ENCODE results near the gene MIP.
A peak's percentile ranks its signal among the peaks of the same experiment; 100 is the strongest.
"Not testable (repeated sequence)": the region's sequence is repeated elsewhere in the genome, so short reads cannot be mapped to it uniquely, and the experiment has no call there.

Gene MIP

DNA sequence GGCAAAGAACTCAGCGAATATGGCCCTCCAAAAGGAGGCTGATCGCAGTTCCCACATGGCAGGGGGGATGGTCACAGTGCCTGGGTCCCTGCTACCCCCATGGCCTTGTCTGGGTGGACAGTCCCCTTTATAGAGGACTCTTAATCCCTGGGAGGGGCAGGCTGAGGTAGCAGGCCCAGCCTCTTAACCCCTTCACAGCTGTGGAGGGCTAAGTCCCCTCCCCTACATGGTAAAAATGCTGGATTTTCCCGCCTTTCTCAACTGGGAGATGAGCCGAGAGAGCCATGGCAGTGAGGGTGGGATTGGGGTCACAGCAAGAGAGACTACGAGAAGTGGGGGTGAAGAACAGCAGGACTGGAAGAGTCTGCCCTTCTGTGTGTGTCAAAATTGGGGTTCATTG, at the start of gene MIP:
Gene MIP (minus strand): TSS at position 101 of the 400 bp plus-strand sequence. CDS start 44 bp downstream, at position 57.
- no peak for DNase-seq (ENCODE audit: low read depth)

DNA sequence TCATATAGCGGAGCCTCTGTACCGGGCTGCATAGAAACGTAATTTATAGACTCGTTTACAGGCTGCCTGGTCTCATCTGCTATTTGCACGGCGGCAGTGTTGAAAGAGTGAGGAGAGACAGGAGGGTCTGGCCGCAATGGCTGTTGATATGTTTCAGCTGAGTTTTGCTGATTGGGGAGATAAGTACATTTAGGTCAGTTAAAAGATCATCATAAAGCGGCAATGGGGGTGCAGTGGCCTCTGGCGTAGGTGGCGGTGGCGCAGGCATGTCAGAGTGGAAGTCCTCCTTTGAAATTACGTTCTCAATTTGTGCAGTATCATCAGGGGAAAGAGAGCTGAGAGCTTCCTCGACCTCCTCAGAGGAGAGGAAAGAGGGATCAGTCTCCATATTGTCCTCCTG, 45.4 kb upstream of the MIP start:
- not testable (repeated sequence) for DNase-seq (ENCODE audit: low read depth)

DNA sequence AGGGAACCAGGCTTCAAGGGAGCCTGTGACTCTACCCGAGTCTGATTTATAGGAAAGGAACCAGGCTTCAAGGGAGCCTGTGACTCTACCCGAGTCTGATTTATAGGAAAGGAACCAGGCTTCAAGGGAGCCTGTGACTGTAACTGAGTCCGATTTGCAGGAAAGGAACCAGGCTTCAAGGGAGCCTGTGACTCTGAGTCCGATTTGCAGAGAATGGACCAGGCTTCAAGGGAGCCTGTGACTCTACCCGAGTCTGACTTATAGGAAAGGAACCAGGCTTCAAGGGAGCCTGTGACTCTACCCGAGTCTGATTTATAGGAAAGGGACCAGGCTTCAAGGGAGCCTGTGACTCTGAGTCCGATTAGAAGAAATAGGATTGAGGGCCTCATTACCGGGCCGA, 45.0 kb upstream of the MIP start:
- DNase-seq (ENCODE audit: low read depth), result not testable (repeated sequence)

DNA sequence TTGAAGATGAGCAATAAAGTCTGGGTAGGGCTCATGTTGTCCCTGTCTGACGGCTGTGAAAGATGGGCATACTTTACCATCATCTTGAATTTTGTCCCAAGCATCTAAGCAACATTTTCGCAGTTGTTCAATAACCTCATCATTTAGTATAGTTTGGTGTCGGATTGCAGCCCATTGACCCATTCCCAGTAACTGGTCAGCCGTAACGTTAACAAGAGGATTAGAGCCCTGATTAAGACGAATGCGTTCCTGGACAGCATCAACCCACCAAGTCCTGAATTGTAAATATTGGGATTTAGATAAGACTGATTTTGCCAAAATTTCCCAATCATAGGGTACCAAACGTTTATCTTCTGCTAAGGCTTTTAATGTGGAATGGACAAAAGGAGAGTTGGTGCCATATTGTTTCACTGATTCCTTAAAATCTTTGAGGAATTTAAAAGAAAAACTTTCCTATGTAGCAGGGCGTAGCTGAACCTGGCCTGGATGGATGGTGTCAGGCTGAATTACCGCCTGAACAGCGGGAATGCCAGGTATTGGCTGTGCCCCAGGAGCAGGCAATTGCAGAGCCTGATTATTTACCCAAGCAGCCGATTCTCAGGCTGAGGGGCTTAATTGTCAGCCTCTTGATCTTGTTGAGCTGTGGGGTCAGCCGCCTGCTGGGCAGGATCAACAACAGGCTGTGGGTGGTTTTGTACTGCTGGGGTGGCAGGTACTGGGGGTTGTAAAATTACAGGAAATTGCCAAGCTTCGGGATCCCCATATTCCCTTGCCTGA, 43.9 kb upstream of the MIP start:
- DNase-seq (ENCODE audit: low read depth), result not testable (repeated sequence)

DNA sequence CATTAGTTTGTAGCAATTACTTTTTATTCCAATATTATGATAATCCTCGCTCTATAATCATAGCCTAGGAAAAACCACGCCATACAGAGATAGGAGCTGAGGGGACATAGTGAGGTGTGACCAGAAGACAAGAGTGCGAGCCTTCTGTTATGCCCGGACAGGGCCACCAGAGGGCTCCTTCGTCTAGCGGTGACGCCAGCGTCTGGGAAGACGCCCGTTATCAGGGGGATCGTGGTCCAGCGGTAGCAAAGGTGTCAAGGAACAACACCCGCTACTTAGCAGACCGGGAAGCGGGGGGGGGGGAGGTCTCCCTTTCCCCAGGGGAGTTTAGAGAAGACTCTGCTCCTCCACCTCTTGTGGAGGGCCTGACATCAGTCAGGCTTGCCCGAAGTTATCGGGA, 42.2 kb upstream of the MIP start:
- not testable (repeated sequence) for DNase-seq (ENCODE audit: low read depth)

DNA sequence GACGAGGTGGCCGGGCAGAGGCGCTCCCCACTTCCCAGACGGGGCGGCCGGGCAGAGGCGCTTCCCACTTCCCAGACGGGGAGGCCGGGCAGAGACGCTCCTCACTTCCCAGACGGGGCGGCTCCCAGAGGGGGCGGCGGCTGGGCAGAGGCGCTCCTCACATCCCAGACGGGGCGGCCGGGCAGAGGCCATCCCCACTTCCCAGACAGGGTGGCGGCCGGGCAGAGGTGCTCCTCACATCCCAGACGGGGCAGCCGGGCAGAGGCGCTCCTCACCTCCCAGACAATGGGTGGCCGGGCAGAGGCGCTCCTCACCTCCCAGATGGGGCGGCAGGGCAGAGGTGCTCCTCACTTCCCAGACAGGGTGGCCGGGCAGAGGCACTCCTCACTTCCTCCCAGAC, 40.0 kb upstream of the MIP start:
- DNase-seq (ENCODE audit: low read depth), result not testable (repeated sequence)

DNA sequence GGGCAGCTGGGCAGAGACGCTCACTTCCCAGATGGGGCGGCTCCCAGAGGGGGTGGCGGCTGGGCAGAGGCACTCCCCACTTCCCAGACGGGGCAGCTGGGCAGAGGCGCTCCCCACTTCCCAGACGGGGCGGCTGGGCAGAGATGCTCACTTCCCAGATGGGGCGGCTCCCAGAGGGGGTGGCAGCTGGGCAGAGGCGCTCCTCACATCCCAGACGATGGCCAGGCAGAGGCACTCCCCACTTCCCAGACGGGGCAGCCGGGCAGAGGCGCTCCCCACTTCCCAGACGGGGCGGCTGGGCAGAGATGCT, 39.6 kb upstream of the MIP start:
- not testable (repeated sequence) for DNase-seq (ENCODE audit: low read depth)

DNA sequence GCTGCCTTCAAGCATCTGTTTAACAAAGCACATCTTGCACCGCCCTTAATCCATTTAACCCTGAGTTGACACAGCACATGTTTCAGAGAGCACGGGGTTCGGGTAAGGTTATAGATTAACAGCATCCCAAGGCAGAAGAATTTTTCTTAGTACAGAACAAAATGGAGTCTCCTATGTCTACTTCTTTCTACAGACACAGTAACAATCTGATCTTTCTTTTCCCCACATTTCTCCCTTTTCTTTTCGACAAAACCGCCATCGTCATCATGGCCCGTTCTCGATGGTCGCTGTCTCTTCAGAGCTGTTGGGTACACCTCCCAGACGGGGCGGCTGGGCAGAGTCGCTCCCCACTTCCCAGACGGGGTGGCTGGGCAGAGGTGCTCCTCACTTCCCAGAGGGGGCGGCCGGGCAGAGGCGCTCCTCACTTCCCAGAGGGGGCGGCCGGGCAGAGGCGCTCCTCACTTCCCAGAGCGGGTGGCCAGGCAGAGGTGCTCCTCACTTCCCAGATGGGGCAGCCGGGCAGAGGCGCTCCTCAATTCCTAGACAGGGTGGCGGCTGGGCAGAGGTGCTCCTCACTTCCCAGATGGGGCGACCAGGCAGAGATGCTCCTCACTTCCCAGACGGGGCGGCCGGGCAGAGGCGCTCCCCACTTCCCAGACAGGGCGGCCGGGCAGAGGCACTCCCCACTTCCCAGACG, 39.1 kb upstream of the MIP start:
- not testable (repeated sequence) for DNase-seq (ENCODE audit: low read depth)

DNA sequence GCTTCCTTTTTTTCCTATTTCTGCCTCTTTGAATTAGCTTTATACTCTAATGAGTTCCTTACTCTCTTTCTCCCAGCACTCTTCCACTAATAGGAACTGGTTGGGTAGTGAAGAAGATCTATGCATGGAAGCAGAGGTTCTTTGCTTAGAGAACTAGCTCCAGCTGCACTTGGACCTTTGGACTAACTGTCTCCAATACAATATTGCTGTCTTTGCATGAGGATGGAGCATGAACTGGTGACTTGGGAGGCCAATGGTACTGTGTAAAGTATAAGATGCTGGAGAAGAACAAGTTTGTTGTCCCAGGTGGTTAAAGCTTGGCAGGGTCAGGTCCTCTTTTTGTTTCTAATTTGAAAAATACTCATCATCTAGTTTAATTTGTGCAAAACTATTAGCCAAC, 35.9 kb upstream of the MIP start:
- no peak for DNase-seq (ENCODE audit: low read depth)

DNA sequence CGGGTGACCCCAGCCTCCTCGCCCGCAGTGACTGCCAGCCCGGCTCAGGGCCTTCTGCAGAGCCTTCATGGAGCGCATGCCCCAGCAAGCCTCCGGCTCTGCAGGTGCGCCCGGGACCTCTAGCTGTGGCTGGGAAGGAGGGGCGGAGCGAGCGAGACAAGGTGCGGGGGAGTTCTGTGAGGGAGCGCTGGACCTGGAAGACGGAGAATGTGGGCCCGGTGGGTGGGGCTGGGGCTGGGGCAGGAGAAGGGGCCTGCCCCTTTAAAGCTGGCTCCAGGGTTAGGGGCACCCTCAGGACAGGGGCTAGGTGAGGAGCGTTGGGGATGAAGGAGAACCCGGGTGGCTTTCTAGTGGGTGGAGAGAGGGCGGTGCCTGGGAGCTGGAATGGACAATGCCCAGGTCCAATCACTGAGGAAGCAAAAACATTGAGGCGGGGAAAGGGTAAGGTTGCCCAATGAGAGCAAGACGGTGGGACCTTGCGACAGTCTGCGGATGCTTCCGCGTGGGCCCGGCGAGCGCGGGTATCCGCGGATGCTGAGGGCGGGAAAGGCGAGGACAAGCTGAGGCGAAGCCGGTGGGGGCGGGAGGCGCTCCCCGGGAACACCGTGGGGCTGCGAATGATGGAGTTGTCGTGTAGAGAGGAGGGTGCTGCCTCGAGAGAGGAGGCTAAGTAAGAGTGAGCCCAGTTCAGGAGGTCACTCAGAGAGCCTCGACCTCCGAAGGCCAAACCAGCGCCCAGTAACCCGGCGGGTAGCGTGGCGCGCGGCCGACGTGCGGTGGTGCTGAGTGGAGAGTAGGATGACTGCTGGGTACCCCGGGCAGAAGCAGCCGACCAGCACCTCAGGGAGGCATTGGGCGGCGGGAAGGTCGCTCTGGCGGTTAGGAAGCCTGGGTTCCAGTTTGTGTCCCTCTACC, 33.8 kb upstream of the MIP start, which contains the start of gene GLS2:
Gene GLS2 (minus strand): TSS at position 121 of the 915 bp plus-strand sequence. CDS start 43 bp downstream, at position 78.
- DNase-seq (ENCODE audit: low read depth), result peak; percentile 53

DNA sequence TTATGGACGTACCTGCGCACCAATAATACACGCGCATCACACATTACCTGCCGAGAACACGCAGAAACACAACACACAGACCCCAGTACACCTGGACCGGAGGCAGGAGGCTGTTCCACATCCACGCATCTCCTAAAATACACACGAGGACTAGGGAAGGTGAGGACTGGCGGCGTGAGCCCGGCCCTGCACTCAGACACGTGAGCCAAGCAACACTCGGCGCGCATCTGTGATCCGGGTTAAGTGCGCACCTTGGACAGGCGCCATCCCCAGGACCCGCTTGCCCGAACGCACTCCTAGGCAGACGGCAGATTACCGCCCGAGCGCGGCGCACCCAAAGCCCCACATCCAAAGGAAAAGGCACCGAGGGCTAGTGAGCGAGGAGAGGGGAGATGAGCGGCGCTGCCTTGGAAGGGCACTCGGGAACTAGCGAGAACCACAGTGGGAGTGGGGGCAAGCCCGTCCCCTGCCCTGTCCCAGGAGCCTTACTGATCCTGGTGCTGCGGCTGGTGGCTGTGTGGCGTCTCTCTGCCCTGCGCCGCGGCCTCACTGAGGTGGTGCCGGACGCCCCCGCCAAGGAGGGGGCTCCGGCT, 33.1 kb upstream of the MIP start:
- DNase-seq (ENCODE audit: low read depth), result no peak

DNA sequence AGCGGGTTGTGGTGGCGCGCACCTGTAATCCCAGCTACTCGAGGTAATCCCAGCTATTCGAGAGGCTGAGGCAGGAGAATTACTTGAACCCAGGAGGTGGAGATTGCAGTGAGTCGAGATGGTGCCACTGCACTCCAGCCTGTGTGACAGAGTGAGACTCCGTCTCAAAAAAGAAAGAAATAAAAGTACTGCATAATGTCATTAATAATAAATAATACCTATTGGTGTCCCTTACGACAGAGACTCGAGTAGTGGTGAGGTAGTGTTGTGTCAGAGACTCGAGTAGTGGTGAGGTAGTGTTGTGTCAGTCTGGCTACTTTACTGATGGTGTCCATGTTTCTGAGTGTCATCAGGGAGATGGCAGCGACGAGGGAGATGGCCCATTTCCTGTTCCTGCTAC, 32.2 kb upstream of the MIP start:
- DNase-seq (ENCODE audit: low read depth), result no peak

DNA sequence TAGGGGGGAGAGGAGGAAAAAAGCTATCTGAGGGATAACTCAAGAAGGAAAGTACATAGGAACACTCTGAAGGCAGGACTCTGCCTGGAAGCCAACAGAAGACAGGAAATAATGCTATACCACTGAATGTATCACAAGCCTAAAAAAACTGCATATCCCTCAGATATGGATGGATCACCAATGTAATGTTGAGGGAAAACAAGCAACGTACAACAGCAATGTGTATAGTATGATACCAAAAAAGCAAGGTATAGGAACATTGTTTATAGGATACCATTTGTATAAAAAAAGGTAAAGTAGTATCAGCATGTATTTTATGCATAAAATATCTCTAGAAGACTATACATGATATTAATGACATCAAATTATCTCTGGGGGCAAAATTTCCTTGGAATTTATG, 30.1 kb upstream of the MIP start:
- DNase-seq (ENCODE audit: low read depth), result no peak

DNA sequence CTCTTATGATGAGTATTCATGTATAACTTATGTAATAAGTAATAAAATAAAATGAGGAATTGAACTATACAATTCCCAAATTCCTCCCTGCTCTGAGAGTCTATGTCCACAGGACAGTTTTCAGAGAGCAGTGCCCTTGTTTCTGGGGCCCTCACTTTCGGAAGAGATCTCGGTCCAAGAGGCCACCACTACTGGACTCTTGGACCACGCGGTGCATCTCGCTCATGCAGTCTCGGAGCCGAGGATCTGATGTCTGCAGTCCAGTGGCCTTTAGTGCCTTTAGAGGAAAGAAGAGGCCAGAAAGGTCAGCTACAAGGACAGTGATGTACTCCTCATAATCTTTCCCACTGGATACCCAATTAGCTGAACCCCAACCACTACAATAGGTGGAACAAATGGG, 25.2 kb upstream of the MIP start:
- DNase-seq (ENCODE audit: low read depth), result no peak

DNA sequence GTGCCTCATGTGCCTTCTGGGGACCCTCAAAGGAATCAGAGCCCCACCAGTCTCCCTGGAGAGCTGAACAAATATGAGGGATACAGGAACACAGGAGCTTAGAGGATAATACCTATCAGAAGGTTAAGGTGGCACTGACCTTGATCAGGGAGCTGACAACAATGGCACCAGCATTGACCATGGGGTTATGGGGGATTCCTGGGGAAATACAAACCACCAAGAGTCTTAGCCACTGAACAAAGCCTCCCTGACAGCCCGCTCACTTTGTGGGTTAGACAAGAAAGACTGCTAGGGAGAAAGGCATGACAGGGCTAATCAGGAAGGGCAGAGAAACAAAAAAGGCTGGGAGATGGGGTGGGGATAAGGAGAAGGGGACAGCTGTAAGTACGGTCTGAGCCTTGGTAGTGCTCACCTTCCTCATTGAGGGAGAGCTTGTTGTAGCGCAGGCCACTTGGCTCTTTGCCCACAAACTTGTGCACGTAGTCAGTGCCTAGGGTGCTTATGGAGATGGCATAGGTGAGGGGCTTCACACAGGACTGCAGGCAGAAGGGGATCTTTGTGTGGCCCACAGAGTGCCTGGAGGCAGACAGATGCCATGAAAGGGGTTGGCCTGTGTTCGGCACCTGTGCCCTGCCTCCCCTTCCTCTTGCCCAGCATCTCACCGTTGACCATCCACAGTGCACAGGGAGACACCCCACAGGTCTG, 23.2 kb upstream of the MIP start:
- no peak for DNase-seq (ENCODE audit: low read depth)

DNA sequence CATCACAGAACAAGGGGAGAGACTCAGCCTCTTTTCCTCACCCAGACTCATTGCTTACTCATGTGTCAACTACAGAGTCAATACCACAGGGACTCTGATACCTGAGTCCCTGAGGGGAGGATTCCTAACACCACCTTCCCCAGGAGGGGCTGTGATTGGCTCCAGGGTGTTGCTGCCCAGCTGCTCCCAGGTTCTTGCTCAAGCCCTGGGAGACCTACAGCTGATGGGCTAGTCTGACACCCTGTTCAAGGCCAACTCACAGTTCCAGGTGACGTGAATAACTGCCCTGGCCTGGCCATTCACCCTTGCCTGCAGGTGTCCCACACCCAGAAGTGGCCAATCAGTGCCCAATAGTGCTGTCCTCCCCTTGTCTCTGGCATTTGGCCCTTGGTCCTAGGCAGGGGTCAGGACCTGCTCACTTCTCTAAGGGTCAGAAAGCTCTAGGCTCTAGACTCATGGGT, 22.5 kb upstream of the MIP start:
- DNase-seq (ENCODE audit: low read depth), result no peak

DNA sequence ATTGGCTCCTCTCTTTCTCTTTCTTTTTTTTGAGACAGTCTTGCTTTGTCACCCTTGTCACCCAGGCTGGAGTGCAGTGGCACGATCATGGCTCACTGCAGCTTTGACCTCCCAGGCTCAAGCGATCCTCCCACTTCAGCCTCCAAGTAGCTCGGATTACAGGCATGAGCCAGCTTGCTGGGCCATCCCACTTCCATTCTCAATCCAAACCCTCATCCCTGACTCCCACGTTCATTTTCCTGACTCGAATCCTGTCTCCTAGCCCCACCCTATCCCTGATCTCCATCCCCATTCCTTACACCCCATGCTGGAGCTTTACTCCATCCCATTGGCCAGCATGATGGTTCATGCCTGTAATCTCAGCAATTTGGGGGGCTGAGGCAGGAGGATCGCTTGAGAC, 21.7 kb upstream of the MIP start:
- no peak for DNase-seq (ENCODE audit: low read depth)

DNA sequence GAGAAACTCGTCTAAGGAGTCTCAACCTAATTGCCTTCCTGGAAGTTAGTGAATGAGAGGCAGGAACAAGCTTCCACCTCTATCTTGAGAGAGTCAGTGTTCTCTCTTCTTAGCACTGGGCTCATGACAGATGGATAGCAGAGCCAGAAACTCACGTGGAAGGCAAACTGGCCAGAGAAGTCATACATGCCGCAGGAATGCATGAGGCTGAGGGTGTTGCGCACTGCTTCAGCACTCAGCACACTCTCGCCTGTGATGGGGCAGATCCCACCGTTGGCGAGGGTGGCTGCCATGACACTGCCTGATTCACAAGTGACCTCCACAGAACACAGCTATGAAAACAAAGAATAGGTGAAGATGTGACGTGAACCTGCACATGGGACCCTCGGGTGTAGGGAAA, 19.9 kb upstream of the MIP start:
- DNase-seq (ENCODE audit: low read depth), result no peak

DNA sequence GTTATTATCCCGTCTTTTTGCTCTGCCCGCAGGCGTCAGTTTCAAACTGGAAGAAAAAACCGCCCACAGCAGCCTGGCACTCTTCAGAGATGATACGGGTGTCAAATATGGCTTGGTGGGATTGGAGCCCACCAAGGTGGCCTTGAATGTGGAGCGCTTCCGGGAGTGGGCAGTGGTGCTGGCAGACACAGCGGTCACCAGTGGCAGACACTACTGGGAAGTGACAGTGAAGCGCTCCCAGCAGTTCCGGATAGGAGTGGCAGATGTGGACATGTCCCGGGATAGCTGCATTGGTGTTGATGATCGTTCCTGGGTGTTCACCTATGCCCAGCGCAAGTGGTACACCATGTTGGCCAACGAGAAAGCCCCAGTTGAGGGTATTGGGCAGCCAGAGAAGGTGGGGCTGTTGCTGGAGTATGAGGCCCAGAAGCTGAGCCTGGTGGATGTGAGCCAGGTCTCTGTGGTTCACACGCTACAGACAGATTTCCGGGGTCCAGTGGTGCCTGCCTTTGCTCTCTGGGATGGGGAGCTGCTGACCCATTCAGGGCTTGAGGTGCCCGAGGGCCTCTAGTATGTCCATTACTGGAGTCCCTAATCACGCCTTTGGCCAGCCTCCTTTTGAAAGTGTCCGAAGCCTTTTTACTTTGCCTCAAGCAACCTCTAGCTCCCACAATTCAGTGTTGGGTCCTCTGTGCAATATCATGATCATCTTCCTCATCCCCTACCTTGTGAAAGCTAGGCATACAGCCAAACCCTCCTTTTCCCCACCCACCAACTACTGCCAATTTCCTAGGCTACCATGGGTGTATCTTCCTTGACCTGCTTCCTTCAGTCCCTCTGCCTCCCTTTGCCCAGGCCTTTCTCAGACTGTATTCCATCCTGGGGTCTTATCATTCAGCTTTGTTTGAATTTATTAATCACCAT, 14.8 kb upstream of the MIP start:
- DNase-seq (ENCODE audit: low read depth), result no peak
